Measurements from ENCODE around the gene AMOTL1. TPM values are rescaled to one million over a fixed set of nuclear protein-coding genes. Genes with fewer than 3 reads are reported as not detected.

The AMOTL1 gene
- total RNA-seq, 3 donors from 2014 or later, result 6.5 to 94.7 (median 11.3) TPM

DNA sequence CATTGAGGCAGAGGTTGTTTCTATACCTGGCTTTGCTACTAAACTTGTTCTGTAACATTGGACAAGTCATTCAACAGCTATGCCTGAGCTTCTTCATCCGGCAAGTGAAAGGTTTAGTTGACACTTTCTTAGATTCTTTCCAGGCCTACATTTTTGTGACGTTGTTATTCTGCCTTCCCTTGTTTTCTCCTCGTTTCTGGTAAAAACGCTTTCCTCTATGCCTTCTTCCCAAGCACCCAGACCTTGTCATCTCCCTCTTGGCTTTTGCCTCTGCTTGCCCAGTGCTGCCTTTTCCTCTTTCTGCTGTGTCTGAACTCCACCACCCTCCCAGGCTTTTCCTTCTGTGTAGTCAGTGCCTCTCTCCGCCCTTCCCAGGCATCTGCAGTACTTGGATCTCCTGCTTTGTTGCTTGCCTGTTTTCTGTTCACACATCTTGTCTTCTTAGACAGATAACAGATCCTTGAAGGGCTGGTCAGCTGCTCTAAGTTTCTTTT is 1.4 kb upstream of the AMOTL1 start:
- ATAC-seq (no peak), DNase-seq (no peak)
- intact Hi-C loops (cut with DNase I, micrococcal nuclease), result no loop called here
- Histone ChIP-seq H3K9me3 (no peaks in the 10 kb centered on the region), H3K4me3 (no peak overlapping the region), H3K4me1 (ENCODE audit: low read depth) (no peaks in the 10 kb centered on the region), H3K36me3 (ENCODE audit: low read depth) (no peaks in the 10 kb centered on the region)
- TF ChIP-seq, protein P1, sequence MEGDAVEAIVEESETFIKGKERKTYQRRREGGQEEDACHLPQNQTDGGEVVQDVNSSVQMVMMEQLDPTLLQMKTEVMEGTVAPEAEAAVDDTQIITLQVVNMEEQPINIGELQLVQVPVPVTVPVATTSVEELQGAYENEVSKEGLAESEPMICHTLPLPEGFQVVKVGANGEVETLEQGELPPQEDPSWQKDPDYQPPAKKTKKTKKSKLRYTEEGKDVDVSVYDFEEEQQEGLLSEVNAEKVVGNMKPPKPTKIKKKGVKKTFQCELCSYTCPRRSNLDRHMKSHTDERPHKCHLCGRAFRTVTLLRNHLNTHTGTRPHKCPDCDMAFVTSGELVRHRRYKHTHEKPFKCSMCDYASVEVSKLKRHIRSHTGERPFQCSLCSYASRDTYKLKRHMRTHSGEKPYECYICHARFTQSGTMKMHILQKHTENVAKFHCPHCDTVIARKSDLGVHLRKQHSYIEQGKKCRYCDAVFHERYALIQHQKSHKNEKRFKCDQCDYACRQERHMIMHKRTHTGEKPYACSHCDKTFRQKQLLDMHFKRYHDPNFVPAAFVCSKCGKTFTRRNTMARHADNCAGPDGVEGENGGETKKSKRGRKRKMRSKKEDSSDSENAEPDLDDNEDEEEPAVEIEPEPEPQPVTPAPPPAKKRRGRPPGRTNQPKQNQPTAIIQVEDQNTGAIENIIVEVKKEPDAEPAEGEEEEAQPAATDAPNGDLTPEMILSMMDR (IDR thresholded peaks at IDR 0.05), result no peak

DNA sequence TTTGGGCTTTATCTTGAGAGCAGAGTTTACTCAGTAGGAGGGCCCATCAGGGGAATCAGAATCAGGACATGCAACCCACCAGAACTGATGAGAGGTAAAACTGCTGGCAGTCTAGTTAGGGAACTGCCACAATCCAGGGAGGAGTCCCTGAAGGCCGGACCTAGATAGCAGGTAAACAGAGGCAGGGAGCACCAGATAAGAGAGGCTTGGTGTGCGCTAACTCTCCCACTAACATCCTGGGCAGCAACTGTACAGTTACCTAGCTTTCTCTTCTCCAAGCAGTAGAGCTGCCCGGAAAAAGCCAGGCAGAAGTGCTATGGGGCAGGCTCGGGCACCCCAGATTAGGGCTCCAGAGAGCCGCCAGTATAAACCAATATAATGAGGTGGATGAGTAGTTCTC is 865 bp upstream of the AMOTL1 start:
- Histone ChIP-seq H3K36me3 (ENCODE audit: low read depth) (no peaks in the 10 kb centered on the region), H3K4me3 (no peak overlapping the region), H3K9me3 (no peaks in the 10 kb centered on the region), H3K4me1 (ENCODE audit: low read depth) (no peaks in the 10 kb centered on the region)
- no peak for DNase-seq
- TF ChIP-seq, protein P1 (IDR thresholded peaks at IDR 0.05), result no peak
- intact Hi-C loops (cut with DNase I, micrococcal nuclease), result no loop called here
- ATAC-seq, result no peak

DNA sequence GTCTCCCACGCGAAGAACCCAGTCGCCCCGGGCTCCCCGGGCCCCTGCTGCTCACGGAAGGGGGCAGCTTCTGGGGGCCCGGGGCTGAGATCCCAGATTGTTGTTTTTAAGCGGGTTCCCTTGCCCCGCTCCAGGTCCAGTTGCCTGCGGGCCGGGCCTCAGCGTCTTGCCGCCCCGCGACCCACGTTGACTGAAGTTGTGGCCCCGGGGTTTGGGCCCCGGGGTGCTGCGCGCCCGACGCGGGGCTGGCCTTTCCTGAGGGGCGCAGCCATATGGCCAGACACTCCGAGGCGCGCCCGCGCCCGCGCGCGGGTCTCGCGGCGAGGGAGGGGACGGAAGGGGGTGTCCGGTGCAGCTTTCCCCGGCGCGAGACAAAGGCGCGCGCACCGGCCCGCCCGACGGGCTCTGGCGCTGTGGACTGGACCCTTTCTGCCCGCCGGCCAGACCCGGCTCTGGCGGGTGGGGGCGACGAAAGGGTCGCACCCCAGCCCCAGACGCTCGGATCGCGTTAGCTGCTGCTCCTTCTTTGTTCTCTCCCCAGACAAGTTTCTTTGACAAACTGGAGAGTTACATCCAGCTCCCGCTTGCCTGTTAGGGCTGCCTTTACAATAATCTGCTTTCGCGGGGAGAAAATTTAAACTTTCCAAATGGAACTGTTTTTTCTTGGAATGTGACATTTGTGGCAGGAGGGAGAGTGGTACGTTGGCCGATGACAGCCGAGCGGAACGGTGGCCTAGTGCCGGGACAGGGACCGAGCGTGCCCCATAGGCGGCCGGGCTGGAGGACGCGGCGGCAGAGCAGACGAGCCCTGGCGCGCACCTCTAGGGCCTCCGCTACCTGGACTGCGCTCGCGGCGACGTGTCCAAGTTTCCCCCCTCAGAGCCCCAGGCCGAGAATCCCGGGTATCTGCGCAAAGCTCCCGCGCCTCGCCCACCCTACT is 716 bp downstream of the AMOTL1 start:
- TF ChIP-seq, protein P1 (IDR thresholded peaks at IDR 0.05), result no peak
- peak in 1 of 3 donors; percentile 40 for DNase-seq
- peak overlapping the region; percentile 32 for H3K4me3 ChIP-seq
- no peaks in the 10 kb centered on the region for H3K9me3 ChIP-seq
- intact Hi-C loops (cut with DNase I, micrococcal nuclease), result no loop called here
- no peaks in the 10 kb centered on the region for H3K4me1 ChIP-seq (ENCODE audit: low read depth)
- peak; percentile 60 for ATAC-seq
- H3K36me3 ChIP-seq (ENCODE audit: low read depth), result no peaks in the 10 kb centered on the region

DNA sequence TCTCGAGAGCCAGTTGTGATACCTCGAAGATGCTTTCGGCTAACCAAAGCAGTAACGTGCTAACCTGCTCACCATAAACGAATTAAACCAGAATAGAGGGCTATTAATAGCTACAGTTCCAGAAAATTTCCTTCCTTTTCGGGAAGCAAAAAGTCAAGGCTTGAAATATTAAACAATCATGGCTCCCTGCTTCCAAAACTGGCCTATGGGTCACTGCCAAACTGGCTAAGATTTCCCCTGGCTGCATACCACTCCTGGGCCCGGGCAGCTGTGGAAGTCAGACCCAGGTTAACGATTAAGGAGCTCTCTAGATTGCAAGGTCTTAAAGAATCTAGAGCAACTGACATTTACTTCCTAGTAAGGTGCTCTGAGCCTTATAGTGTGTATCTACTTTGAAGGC is 1.7 kb downstream of the AMOTL1 start:
- Histone ChIP-seq H3K36me3 (ENCODE audit: low read depth) (no peaks in the 10 kb centered on the region), H3K9me3 (no peaks in the 10 kb centered on the region), H3K4me1 (ENCODE audit: low read depth) (no peaks in the 10 kb centered on the region), H3K4me3 (no peak overlapping the region)
- intact Hi-C loops (cut with DNase I, micrococcal nuclease), result no loop called here
- TF ChIP-seq, protein P1 (IDR thresholded peaks at IDR 0.05), result no peak
- DNase-seq, result no peak
- ATAC-seq, result no peak

DNA sequence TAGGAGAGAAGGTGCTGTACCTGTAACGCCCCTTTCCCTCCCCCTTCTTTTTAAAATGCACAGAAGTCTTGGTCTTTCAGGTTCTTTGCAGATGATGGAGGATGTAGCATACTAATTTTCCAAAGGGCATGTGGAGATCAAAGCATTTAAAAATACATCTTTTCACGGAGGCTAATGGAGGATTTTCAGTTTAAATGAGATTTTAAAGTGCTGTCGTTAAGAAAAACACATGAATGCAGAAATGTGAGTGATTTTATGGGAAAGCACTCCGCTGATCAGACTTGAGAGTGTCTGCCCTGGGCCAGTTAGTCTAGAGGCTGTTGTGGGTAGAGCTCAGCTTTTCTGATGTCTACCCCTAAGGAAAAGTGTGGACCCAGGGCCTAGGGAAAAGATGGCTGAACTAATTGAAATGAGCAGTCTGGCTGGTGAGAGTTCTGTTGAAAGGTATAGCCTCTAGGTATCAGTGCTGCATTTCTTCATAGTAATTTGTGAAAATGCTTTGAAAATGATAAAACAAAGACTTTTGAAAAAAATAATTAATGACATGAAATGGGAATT is 2.5 kb downstream of the AMOTL1 start:
- no peaks in the 10 kb centered on the region for H3K4me1 ChIP-seq (ENCODE audit: low read depth)
- no peaks in the 10 kb centered on the region for H3K9me3 ChIP-seq
- TF ChIP-seq, protein P1 (IDR thresholded peaks at IDR 0.05), result no peak
- intact Hi-C loops (cut with DNase I, micrococcal nuclease), result no loop called here
- H3K36me3 ChIP-seq (ENCODE audit: low read depth), result no peaks in the 10 kb centered on the region
- H3K4me3 ChIP-seq, result no peak overlapping the region
- no peak for DNase-seq
- no peak for ATAC-seq
